Sciatic nerve (tissue), 2 donors: ENCODE results near the gene CNIH3. TPM values are rescaled to one million over a fixed set of nuclear protein-coding genes. Genes with fewer than 3 reads are reported as not detected.

Experiments used
- ATAC-seq: fragments of 200-7000 bp; cut with Tn5 transposase; one replicate; pipeline ENCODE4 v1.9.1; 2020; ENCODE audit warnings: mild to moderate bottlenecking, moderate library complexity
- DNase-seq: peaks from one replicate; pipeline ENCODE4 v3.0.0-alpha.2; 2020; ENCODE audit warnings: low spot score
- intact Hi-C: fragments of 100-400 bp; cut with DNase I; formaldehyde crosslinking; loops from one replicate; pipeline ENCODE4 v1.14.2; 2022
- total RNA-seq: library from RNA; stranded (reverse); fragmentation: NEBNext Ultra II Directional; extraction: Animal tissue kit (Norgen Biotek cat#: 25700); gene quantifications from one replicate; pipeline ENCODE4 v1.2.1, GENCODE V29; 2021
- donor health status: DM: no; HTN: no; CAD: no.
- donor health status: DM: no; HTN: no; CAD: no.

Gene CNIH3
- total RNA-seq, 1 donor from 2014 or later = 6.7 TPM

DNA sequence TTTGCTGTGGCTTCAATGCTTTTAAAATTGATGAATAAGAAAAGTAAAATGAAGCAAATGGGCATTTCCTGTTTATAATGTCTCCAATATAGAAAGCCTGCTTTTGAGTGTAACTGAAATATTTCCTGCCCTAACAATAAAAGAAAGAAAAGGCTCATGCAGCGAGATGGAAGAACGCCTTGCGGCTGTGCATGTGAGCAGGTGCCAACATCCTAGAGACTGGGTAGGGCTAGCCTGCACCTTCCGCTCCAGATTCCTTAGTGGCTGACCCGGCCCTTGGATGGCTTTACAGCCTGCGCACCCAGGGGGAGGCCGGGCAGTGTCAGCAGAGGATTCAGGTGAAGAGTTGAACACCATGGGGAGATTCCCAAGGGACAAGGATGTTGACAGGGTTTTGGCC lies 21.8 kb downstream of the CNIH3 start:
- intact Hi-C loops = no loop called here
- ATAC-seq (no peak), DNase-seq (no peak)

DNA sequence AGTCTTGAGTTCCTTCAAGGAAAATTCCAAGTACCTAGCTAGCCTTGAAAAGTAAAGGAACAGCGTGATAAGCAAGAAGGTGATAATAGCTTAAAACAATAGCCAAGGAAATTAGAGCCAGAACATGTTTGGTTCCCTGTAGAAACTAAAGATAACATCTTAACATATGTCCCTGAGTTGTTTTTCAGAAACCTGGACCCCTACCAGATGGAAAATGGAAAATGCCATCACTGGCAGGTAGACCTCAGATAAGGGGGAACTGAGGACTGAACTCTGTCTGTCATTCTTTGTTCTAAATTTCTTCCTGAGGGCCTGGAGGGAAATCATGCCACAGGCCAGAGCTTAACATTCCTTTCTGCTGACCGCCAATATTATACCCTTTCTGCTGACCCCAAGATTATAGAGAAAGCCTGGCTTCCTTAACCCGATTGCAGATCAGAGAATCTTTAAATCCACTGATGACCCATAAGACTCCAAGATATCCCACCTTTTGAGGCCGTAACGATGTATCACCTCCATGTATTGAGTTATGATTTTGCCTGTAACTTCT lies 23.4 kb downstream of the CNIH3 start:
- ATAC-seq (no peak), DNase-seq (no peak)
- intact Hi-C loops = no loop called here

DNA sequence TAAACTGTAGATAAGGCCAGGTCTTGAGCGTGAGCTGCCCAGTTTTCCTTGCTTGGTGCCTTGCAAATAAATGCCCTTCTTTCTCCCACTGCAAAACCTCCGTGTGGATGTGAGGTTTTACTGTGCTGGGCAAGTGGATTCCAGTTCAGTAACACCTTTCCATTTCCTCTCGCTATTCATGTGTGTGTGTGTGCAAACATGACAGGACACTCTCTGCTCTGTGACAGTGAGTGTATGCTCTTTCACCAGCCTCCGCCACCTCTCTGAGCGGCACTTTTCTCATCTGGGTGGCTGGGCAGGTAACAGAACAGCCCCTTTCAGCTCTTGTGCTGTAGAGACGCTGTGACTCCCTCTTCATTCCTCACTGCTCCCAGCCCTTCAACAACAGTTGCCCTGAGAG lies 23.9 kb downstream of the CNIH3 start:
- ATAC-seq = no peak
- no peak for DNase-seq
- intact Hi-C loops = loop anchor here (10.0 kb wide), 1 partner anchor 215 kb away; no protein-coding TSS in a partner anchor

DNA sequence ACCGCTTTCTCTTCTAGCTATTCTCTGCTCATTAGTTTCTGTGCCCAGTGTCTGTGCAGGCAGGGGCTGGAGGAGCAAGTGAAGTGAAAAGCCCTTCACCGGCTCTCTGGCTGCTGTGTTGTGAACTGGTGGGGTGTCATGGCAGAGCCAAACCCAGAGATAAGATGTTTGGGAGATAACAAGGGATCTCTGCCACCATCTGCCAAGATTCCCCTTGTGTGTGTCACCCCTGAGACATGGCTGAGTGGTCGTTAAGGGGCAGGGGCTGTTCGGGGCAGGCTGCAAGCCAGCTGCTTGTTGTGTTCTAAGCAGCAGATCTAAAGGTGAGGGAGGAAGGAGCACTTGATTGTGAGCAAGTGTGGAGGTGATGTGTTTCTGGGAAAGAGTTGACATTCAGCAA lies 24.5 kb downstream of the CNIH3 start:
- ATAC-seq (no peak), DNase-seq (no peak)
- intact Hi-C loops = loop anchor here (10.0 kb wide), 1 partner anchor 214 kb away; no protein-coding TSS in a partner anchor

DNA sequence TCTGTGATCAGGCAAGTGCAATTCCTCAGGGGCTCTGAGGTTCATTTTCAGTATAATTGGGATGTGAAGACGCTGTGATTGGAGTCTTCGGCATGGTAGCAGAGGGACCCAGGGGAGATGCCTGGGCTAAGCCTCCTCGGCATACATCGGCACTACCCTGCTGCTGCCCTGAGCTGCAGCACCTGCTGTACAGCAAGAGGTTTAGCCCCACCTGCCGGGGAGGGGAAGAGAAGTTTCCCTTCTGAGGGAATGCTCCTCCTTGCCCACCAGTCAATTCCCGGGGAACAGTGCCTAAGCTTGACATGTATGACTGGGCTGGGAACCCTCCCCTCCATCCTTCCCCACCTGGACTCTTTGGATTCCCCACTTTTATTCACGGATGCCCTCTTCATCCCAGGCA lies 24.9 kb downstream of the CNIH3 start:
- ATAC-seq (no peak), DNase-seq (no peak)
- intact Hi-C loops = loop anchor here (10.0 kb wide), 1 partner anchor 214 kb away; no protein-coding TSS in a partner anchor

DNA sequence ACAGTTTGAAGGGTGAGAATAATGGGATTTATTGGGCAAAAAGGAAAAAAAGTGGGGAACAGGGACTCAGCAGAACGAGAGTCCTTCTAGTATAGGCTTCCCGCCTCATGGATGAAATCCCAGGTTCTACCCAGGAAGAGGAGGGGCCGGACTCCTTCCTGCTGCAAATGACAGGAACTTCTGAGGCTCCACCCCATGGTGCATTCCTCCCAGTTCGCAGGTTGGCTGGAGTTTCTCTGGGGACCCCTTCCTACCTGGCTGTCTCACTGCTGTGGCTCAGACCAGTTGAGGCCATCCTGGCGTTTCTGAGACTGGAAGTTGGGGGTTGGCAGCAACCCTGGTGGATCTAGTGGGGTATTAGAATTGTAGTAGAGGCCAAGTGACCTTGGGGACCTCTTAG lies 27.5 kb downstream of the CNIH3 start:
- intact Hi-C loops = loop anchor here (10.0 kb wide), 1 partner anchor 211 kb away; no protein-coding TSS in a partner anchor
- DNase-seq (no peak), ATAC-seq (no peak)

DNA sequence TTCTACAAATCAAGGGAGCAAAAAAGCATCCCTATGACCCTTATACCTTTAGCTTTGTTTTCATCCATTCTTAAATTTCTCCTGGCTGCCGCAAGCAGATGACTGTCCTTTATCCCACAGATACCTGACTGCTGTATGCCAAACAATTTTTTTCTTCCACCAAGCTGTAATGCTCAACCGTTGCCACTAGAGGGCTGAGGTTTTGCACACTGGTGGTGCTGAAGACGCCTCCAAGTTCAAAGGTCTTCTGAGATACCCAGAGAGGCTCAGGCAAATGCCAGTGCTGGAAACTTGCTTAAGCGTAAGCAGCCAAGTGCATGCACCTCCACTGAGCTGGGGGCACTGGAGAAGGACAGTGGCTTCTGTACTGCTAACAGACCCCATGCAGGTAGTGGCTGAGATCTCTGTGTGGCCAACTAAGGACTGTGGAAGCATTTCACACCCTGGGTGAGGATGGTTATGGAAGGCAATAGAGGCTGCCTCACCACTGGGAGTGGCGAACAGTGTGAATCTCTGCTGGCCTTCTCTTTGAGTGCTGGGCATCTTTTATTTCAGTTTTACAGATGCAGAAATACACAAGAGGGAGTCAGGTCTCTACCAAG lies 28.5 kb downstream of the CNIH3 start:
- DNase-seq = peak; percentile 65
- ATAC-seq = peak; percentile 69
- intact Hi-C loops = loop anchor here (10.0 kb wide), 1 partner anchor 210 kb away; no protein-coding TSS in a partner anchor

DNA sequence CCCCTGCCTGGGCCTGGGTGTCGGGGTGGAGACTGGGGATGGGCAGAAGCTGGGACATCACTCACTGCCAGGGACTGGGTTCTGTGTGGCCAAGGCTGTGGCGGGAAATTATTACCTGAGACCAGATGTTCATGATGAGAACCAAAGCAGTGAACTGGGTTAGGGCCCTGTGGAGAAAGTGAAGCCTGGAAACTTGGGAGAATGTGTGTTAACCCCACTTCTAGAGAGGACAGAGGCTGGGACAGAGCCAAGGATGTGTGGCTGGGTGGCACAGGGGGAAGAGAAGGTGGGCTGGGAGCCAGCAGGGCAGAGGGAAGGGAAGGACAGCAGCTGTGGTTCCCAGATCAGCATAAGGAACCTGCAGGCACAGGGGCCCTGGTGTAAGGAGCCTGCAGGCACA lies 31.3 kb downstream of the CNIH3 start:
- ATAC-seq = no peak
- intact Hi-C loops = loop anchor here (10.0 kb wide), 1 partner anchor 207 kb away; no protein-coding TSS in a partner anchor
- no peak for DNase-seq

DNA sequence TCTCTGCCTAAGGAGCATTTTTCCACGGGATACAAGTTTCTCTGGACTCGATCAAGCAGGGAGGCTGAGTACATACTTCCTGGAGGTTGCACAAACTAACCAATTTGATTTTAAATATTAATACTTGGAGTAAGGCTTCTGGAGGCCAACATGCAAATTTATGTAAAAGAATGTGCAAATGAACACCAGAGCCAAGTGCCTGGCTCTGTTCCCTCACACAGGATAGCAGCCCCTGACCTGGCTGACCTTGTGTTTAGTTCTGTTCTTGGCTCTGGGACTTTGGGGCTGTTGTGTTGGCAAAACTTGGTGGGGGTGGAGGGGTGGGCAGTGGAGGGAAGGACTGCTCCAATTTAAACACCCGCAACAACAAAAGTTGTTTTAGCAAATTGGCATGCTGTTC lies 34.2 kb downstream of the CNIH3 start:
- ATAC-seq (no peak), DNase-seq (no peak)
- intact Hi-C loops = no loop called here

DNA sequence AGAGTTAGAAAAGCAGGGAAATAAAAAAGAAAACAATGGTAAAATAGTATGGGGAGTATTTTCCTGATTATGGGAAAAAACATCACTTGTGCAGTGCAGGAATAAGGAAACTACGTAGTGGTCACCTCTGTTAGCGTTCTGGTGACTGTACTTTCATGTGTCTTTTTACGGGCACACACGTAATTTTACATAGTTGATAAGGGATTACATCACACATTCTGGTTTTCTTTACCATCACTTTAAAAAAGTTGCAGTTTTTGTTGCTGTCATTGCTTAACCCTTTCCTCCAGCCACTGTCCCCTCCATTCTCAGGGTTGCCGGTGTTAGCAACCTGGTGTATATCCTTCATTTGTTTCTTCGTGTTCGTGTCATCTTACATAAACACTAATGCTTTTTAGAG lies 35.1 kb downstream of the CNIH3 start:
- DNase-seq = no peak
- intact Hi-C loops = no loop called here
- no peak for ATAC-seq

DNA sequence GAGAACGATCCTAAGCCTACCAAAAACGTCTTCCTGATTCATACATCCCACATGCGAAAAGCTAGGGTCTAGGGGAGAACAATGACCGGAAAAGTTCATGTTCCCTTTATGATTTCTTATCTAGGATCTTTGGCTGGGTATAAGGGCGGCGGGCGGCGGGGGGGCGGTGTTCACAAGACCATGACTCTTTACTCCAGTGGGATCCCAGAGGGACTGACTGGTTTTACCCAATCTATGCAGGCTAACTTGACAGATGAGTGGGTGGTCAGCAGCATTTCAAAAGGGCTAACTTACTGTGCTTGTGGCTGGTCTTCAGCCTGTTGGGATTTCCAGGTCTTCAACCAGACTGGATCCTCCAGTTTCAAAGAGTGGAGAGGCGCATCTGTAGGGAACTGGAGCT lies 40.3 kb downstream of the CNIH3 start:
- ATAC-seq (no peak), DNase-seq (no peak)
- intact Hi-C loops = no loop called here

DNA sequence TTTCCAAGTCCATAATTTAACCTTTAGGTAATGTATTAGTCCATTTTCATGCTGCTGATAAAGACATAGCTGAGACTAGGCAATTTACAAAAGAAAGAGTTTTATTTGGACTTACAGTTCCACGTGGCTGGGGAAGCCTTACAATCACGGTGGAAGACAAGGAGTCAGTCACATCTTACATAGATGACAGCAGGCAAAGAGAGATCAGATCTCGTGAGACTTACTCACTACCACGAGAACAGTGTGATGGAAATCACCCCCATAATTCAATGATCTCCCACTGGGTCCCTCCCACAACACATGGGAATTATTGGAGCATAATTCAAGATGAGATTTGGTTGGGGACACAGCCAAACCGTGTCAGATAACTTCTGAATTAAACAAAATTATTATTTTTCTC lies 44.0 kb downstream of the CNIH3 start:
- ATAC-seq (no peak), DNase-seq (no peak)
- intact Hi-C loops = no loop called here

DNA sequence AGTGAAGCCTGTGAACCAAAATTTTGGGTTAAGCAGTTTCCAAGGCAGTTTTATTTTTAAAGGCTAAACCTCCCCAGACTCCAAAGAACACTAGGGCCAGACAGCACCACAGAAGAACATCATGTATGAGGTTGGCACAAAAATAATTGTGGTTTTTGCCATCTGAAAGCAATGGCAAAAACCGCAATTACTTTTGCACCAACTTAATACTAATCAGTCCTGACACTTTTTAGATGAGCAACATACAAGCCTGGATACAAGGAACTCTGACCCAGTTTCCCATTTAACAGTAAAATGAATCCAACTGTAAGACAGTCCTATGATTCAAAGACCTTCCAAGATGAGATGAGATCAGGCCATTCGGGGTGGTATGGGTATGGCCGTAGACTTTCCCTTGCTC lies 46.8 kb downstream of the CNIH3 start:
- ATAC-seq (no peak), DNase-seq (no peak)
- intact Hi-C loops = no loop called here

DNA sequence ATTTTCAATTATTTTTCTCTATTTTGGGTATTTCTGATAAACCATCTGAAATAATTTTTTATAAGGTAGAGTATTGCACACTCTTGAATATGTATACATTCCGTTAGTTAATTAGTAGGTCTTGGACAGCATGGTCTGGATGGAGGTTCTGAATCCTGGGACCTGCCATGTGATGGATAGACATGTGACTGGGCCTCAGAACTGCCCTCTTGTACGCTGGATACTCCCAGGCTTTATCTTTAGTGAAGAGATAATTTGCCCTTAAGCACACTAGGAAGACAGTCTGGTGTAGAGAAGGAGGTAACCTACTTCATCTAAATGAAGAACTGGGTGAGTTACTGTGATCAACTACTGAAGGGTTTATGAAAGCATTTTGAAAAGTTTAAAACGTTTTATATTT lies 48.9 kb downstream of the CNIH3 start:
- no peak for ATAC-seq
- DNase-seq = no peak
- intact Hi-C loops = no loop called here

DNA sequence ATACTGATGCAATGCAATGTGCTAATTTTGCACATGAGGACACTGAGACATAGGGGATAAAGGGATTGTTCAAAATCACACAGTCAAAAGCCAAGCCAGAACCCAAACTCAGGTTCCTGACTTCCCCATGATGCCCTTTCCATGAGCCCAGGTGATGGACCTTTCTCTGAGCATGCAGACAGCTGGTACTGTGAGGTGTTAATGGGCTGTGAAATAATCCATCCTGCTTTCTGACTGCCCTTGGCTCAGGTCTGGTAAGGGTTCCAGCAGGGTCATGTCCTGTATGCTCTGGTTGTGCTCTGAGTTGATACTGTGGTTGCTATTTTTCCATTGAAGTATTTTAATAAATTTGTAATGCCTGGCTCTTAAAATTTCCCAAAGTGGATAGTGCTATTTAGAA lies 50.0 kb downstream of the CNIH3 start:
- intact Hi-C loops = no loop called here
- DNase-seq = no peak
- no peak for ATAC-seq

DNA sequence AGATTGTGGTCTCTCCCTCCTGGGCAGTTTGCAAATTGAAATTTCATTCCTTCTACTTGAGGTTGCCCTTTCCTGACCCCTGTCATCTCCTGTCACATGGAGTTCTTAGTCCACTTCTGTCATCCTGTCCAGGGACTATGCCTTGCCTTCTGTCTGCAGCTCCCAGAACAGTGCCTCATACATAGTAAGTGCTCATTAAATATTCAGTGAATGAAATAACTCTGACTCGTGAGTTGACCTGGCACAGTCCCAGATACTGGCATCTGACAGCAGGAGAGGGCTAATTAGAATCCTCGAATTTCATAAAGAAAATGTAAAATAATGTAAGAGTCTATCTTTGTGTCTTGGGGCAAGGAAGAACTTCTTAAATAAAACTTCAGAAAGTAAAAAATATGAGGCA lies 50.8 kb downstream of the CNIH3 start:
- intact Hi-C loops = no loop called here
- DNase-seq (no peak), ATAC-seq (no peak)

DNA sequence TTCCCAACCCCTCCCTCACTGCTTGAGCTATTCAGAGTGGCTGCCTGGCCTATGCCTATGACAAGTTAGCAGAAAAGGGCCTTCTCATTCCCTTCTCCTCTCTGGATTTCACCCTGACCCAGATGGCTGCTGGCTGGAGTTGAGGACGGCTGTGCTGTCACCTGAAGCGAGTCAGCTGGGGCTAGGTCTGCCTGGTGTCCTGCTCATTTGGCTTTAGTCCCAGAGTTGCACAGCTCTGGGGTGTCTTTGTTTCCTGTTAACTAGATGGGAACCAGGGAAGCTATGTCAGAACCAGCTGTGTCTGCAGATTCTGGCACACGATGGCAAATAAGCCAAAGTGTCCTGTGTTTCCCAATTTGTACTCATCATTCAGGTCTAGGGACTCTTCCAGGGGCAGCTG lies 52.9 kb downstream of the CNIH3 start:
- intact Hi-C loops = no loop called here
- DNase-seq = no peak
- no peak for ATAC-seq

DNA sequence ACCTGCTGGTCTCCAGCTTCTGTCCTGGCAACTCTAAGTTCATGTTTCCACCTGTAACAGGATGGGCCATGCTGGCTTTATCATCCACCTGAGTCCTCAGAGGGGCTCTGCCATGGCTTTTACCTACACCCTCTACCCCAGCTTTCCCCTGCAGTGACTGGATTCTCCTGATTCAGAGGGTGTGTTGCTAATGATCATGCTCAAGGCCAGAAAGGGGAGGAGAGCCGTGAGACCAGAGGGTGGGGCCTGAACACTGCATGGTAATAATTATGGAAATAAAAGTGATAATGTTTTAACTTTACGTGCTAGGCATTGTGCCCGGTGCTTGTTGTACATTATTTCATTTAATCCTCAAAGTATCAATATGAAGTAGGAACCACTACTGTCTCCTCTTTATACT lies 53.3 kb downstream of the CNIH3 start:
- intact Hi-C loops = no loop called here
- no peak for ATAC-seq

DNA sequence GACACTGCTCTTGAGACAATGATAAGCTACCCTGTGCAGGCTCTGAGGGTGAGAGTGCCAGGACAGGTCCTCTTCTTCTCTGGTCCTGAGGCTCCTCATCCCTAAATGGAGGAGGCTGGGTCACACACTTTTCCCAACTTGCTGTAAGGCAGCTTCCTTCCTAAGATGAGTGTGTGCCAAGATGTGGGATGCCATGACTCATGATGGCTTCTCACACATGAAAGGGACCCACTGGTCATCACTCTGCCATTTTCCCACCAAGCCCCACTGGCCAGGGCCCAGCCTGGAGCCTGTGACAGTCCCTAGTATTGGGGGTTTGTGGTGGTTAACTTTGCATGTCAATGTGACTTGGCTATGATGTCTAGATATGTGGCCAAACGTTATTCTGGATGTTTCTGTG lies 54.4 kb downstream of the CNIH3 start:
- intact Hi-C loops = no loop called here
- no peak for DNase-seq
- no peak for ATAC-seq

More for the DNA sequence above, 53.3 kb downstream of the CNIH3 start:
- DNase-seq = no peak

DNA sequence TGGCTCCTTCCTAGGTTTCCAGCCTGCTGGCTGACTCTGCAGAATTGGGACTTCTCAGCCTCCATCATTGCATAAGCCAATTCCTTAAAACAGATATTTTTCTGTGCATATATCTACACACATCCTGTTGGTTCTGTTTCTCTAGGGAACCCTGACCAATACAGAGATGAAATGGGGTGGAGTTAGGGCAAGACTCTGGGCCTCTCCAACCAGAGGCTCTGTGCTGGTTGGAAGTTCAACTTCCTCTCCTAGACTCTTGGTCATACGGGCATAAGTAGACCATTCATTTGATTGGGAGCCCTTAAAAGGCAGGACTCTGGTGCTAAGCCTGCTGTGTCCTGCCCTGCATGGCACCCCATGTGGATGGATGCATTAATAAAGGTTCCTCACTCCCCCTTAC lies 55.0 kb downstream of the CNIH3 start:
- no peak for ATAC-seq
- intact Hi-C loops = no loop called here
- DNase-seq = no peak

DNA sequence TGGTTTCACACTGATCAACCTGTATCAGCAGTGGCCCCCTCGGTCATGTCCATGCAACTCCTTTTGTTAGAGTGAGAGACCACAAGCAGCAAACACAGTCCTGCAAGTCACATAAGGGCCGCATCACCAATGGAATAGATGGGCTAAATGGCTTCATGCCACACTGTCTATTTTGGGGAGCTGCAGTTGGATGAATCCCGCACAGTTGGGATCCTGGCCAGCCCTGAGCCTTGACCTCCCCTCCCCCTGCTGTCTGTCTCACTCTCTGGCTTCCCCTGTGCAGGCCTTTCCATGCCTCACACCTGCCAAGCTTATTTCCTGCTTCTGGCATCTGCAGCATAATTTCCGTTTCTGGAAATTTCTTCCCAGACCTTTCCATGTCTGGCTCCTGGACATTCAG lies 57.0 kb downstream of the CNIH3 start:
- no peak for DNase-seq
- ATAC-seq = no peak
- intact Hi-C loops = no loop called here
